Activated CD8-positive, alpha-beta T cell treated with anti-CD3 and anti-CD28 coated beads for 36 hours (primary cell): ENCODE measurements around the gene FAM222B. TPM values are rescaled to one million over a fixed set of nuclear protein-coding genes. Genes with fewer than 3 reads are reported as not detected.

ENCODE experiments used
- ATAC-seq: fragments of 200-7000 bp; cut with Tn5 transposase; one replicate; pipeline ENCODE4 v1.10.0; 2021; ENCODE audit warnings: mild to moderate bottlenecking, moderate library complexity
- CTCF ChIA-PET: fragments of 350-600 bp; sonication (Branson Sonifier 250); formaldehyde crosslinking; loops from one replicate; lab custom pipeline; 2021; ENCODE audit warnings: antibody characterized with exemption; lab: Charles Lee
- POLR2A ChIA-PET: fragments of 350-600 bp; sonication (Branson Sonifier 250); formaldehyde crosslinking; loops from one replicate; lab custom pipeline; 2021; ENCODE audit warnings: antibody characterized with exemption; lab: Charles Lee
- DNase-seq: peaks from one replicate; pipeline ENCODE4 v3.0.0-alpha.2; 2020
- H3K27ac Mint-ChIP-seq: one replicate; pipeline ENCODE4 v1.8.0; 2021; ENCODE audit warnings: mild to moderate bottlenecking, mixed read lengths
- H3K27me3 Mint-ChIP-seq: one replicate; pipeline ENCODE4 v1.8.0; 2021; ENCODE audit warnings: mixed read lengths
- H3K36me3 Mint-ChIP-seq: one replicate; pipeline ENCODE4 v1.8.0; 2021; ENCODE audit warnings: low read depth, mixed read lengths
- H3K4me1 Mint-ChIP-seq: one replicate; pipeline ENCODE4 v1.8.0; 2021; ENCODE audit warnings: low read depth, mixed read lengths
- H3K4me3 Mint-ChIP-seq: one replicate; pipeline ENCODE4 v1.8.0; 2021; ENCODE audit warnings: mild to moderate bottlenecking, moderate library complexity, mixed read lengths
- H3K9me3 Mint-ChIP-seq: one replicate; pipeline ENCODE4 v1.8.0; 2021; ENCODE audit warnings: mixed read lengths
- intact Hi-C: fragments of 100-400 bp; cut with micrococcal nuclease; formaldehyde crosslinking; loops from one replicate; pipeline ENCODE4 v1.10.0; 2022
- total RNA-seq, 2 experiments: library from RNA; stranded (reverse); gene quantifications; one replicate each; pipeline ENCODE4 v1.2.3, GENCODE V29; 2021
- TF ChIP-seq, protein P1 (sequence below): fragments of 200-600 bp; IDR thresholded peaks from one replicate; pipeline ENCODE4 v1.8.0; 2022; ENCODE audit warnings: antibody characterized with exemption, mild to moderate bottlenecking

FAM222B gene
- total RNA-seq, 2 experiments from 2014 or later, result 14.7 to 15.2 TPM

DNA sequence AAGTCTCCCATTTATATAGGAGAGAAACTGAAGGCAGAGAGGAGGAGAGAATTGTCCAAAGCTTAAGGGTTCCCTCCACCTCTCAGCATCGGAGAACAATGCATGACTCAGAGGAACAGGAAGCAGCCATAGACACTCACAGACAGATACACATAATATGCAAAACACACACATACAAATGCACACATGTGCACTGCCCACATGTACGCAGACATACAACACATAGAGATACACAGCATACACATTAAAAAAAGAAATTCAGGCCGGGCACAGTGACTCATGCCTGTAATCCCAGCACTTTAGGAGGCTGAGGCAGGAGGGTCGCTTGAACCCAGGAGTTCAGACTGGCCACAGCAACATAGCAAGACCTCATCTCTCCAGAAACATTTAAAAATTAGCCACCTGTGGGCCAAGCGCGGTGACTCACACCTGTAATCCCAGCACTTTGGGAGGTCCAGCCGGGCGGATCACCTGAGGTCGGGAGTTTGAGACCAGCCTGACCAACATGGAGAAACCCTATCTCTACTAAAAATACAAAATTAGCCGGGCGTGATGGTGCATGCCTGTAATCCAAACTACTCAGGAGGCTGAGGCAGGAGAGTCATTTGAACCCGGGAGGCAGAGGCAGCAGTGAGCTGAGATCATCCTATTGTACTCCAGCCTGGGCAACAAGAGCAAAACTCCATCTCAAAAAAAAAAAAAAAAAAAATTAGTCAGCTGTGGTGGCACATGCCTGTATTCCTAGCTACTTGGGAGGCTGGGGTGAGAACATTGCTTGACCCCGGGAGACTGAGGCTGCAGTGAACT, 23.6 kb upstream of the FAM222B start:
- ChIA-PET POLR2A (interaction anchor here (0.6 kb wide), 1 partner anchor 68 kb away, joined by 5 read pairs; no protein-coding TSS in a partner anchor), CTCF (interaction anchor here (0.8 to 1.6 kb wide), 3 partner anchors 10 to 18 kb away, joined by 3 to 5 read pairs (median 3); no protein-coding TSS in a partner anchor)
- peaks cover 2% of the 10 kb centered on the region for H3K36me3 Mint-ChIP-seq
- H3K4me3 Mint-ChIP-seq, result no peak overlapping the region
- H3K27me3 Mint-ChIP-seq, result no peaks in the 10 kb centered on the region
- no peak for DNase-seq
- no peak overlapping the region for H3K27ac Mint-ChIP-seq
- TF ChIP-seq, protein P1, sequence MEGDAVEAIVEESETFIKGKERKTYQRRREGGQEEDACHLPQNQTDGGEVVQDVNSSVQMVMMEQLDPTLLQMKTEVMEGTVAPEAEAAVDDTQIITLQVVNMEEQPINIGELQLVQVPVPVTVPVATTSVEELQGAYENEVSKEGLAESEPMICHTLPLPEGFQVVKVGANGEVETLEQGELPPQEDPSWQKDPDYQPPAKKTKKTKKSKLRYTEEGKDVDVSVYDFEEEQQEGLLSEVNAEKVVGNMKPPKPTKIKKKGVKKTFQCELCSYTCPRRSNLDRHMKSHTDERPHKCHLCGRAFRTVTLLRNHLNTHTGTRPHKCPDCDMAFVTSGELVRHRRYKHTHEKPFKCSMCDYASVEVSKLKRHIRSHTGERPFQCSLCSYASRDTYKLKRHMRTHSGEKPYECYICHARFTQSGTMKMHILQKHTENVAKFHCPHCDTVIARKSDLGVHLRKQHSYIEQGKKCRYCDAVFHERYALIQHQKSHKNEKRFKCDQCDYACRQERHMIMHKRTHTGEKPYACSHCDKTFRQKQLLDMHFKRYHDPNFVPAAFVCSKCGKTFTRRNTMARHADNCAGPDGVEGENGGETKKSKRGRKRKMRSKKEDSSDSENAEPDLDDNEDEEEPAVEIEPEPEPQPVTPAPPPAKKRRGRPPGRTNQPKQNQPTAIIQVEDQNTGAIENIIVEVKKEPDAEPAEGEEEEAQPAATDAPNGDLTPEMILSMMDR, result no peak
- H3K9me3 Mint-ChIP-seq, result no peaks in the 10 kb centered on the region
- peaks cover 4% of the 10 kb centered on the region for H3K4me1 Mint-ChIP-seq
- ATAC-seq, result no peak
- intact Hi-C loops, result no loop called here

DNA sequence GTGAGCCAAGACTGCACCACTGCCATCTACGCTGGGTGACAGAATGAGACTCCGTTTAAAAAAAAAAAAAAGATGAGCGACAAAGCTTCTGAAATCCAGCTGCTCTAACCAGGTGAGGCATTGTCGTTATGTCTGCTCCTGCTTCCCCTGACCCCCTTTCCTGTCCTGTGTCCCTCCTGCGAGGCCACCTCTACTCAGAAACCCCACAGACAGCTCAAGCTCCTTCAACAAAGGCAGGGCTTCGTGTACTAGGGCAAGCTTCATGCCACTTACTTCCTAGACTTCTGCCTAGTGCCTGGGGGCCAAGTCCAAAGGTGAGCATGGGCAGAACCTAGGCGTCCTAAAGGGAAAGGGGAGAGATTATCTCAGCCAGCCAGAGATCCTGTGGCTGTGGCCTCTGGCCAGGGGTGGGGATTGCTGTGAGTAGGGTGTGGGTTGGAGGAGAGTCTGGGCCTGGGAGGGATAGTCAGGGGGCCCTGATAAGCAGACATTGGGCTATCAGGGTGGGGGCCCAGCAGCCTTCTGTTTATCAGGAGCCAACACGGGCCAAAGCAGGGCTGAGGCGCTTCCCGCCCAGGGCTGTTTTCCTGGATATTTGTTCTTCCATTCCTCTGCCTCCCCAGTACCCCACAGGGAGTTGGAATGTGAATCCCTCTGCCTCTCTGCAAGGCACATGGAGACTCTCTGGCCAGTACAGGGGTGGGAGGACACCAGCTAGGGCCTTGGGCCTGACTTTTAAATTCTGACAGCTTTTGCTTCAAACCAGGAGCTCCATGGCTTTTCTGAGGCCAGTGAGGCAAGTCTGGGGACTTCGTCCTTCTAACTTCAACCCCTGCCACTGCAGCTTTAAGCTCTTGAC, 22.6 kb upstream of the FAM222B start:
- Mint-ChIP-seq H3K4me1 (no peaks in the 10 kb centered on the region), H3K36me3 (peaks cover 5% of the 10 kb centered on the region), H3K27ac (no peak overlapping the region), H3K4me3 (no peak overlapping the region), H3K27me3 (no peaks in the 10 kb centered on the region), H3K9me3 (no peaks in the 10 kb centered on the region)
- ChIA-PET CTCF (interaction anchor here (1.4 to 1.5 kb wide), 3 partner anchors 9 to 101 kb away, joined by 3 to 7 read pairs (median 4); no protein-coding TSS in a partner anchor), POLR2A (interaction anchor here (0.6 to 1.0 kb wide), 2 partner anchors 13 to 67 kb away, joined by 3 to 5 read pairs; no protein-coding TSS in a partner anchor)
- DNase-seq, result no peak
- TF ChIP-seq, protein P1, result no peak
- intact Hi-C loops, result no loop called here
- ATAC-seq, result no peak

DNA sequence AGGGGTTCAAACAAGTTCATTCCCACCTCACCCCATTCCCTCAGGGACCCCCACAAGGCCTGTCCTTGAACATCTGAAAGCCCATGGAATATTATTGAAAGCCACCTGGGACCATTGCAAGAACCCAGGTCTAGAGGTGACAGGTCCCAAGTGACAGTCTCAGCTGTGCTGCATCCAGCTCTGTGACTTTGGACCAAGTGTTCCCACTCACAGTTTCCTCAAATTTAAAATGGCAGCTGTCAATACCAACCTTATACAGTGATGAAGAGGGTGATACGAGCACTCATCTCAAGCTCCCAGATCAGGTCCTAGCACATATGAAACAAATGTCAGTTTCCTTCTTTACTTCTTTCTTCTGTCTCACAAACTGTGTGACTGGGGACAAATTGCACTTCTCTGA, 21.4 kb upstream of the FAM222B start:
- POLR2A ChIA-PET, result no interaction called here

DNA sequence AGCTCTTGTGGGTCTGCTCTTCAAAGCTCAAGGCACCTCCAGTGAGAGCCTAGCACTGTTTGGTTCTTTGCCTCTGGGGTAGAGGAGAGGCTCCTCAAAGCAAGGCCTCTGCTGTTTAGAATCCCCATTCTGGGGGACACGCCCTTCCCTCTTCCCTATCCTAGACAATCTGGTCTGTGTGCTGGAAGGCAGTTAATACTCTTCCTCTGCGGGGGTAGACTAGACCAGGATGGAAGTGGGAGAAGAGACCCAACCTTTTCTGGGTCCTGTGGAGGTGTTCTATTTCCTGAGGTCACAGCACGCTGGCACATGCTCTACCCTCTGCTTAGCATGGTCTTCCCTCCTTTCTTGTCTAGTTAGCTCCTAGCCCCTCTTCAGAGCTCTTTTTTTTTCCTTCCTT, 20.0 kb upstream of the FAM222B start:
- peaks cover 9% of the 10 kb centered on the region for H3K4me1 Mint-ChIP-seq
- ATAC-seq, result no peak
- ChIA-PET POLR2A (interaction anchor here (3.0 kb wide), 1 partner anchor 9 kb away, joined by 18 read pairs; no protein-coding TSS in a partner anchor), CTCF (interaction anchor here (1.4 kb wide), 1 partner anchor 99 kb away, joined by 12 read pairs; no protein-coding TSS in a partner anchor)
- intact Hi-C loops, result no loop called here
- H3K27me3 Mint-ChIP-seq, result no peaks in the 10 kb centered on the region
- no peak overlapping the region for H3K27ac Mint-ChIP-seq
- no peaks in the 10 kb centered on the region for H3K9me3 Mint-ChIP-seq
- peaks cover 16% of the 10 kb centered on the region for H3K36me3 Mint-ChIP-seq
- TF ChIP-seq, protein P1, result no peak
- no peak for DNase-seq
- H3K4me3 Mint-ChIP-seq, result no peak overlapping the region

More for the DNA sequence above, 21.4 kb upstream of the FAM222B start:
- intact Hi-C loops, result no loop called here
- Mint-ChIP-seq H3K36me3 (peaks cover 7% of the 10 kb centered on the region), H3K27ac (no peak overlapping the region), H3K4me3 (no peak overlapping the region), H3K9me3 (no peaks in the 10 kb centered on the region), H3K27me3 (no peaks in the 10 kb centered on the region), H3K4me1 (no peaks in the 10 kb centered on the region)
- TF ChIP-seq, protein P1, result no peak
- ATAC-seq, result no peak
- CTCF ChIA-PET, result interaction anchor here (1.1 to 1.5 kb wide), 3 partner anchors 14 to 100 kb away, joined by 3 to 7 read pairs (median 4); no protein-coding TSS in a partner anchor
- no peak for DNase-seq
